Ureter (tissue), 1 donor: ENCODE results near the gene NFKBIA. TPM values are rescaled to one million over a fixed set of nuclear protein-coding genes. Genes with fewer than 3 reads are reported as not detected.
"Not testable (repeated sequence)": the region's sequence is repeated elsewhere in the genome, so short reads cannot be mapped to it uniquely, and the experiment has no call there.

Experiments
- DNase-seq: peaks from one replicate; pipeline ENCODE4 v3.0.0-alpha.2; 2020; ENCODE audit warnings: low spot score
- total RNA-seq: library from RNA; stranded (reverse); gene quantifications from one replicate; pipeline ENCODE4 v1.2.4, GENCODE V29; 2023
- donor health status: DM: yes; HTN: yes; CAD: no.

NFKBIA gene
- total RNA-seq, 1 donor from 2014 or later: 152 TPM

GRCh38 chr14:35408026-35408425 lies 3.5 kb upstream of the NFKBIA start:
- DNase-seq: no peak

- DNase-seq: no peak
Observed at GRCh38 chr14:35407306-35407630, 2.7 kb upstream of the NFKBIA start.

- DNase-seq: no peak
Observed at GRCh38 chr14:35406506-35407305, 2.2 kb upstream of the NFKBIA start.

GRCh38 chr14:35406090-35406489 lies 1.5 kb upstream of the NFKBIA start:
- DNase-seq: no peak

GRCh38 chr14:35405304-35405996 lies 901 bp upstream of the NFKBIA start:
- DNase-seq: peak; percentile 55

GRCh38 chr14:35403603-35404448 lies 723 bp downstream of the NFKBIA start:
- peak; percentile 98 for DNase-seq

- DNase-seq: peak; percentile 56
Observed at GRCh38 chr14:35403114-35403602, 1.4 kb downstream of the NFKBIA start.

- no peak for DNase-seq
Observed at GRCh38 chr14:35402323-35403113, 2.0 kb downstream of the NFKBIA start.

GRCh38 chr14:35401422-35402265 lies 2.9 kb downstream of the NFKBIA start:
- DNase-seq: no peak

GRCh38 chr14:35400648-35401421 lies 3.7 kb downstream of the NFKBIA start:
- no peak for DNase-seq

GRCh38 chr14:35399083-35399937 lies 5.2 kb downstream of the NFKBIA start:
- no peak for DNase-seq

- DNase-seq: no peak
Observed at GRCh38 chr14:35398071-35398584, 6.4 kb downstream of the NFKBIA start.

- not testable (repeated sequence) for DNase-seq
Observed at GRCh38 chr14:35396610-35397009, 7.9 kb downstream of the NFKBIA start.

GRCh38 chr14:35395283-35395682 lies 9.3 kb downstream of the NFKBIA start:
- DNase-seq: no peak

- no peak for DNase-seq
Observed at GRCh38 chr14:35394326-35395013, 10.1 kb downstream of the NFKBIA start.

- DNase-seq: no peak
Observed at GRCh38 chr14:35393826-35394225, 10.7 kb downstream of the NFKBIA start.

- no peak for DNase-seq
Observed at GRCh38 chr14:35392103-35392502, 12.4 kb downstream of the NFKBIA start.

GRCh38 chr14:35391388-35391710 lies 13.2 kb downstream of the NFKBIA start:
- DNase-seq: no peak
